NCI-H345 treated with DMSO at 0.1 percent for 48 hours (cell line): ENCODE results near the gene GRAP2.
"Not testable (repeated sequence)": the region's sequence is repeated elsewhere in the genome, so short reads cannot be mapped to it uniquely, and the experiment has no call there.

Source experiments
- DNase-seq: peaks from one replicate; lab custom pipeline; 2025; ENCODE audit not compliant: unreplicated experiment; lab: John Stamatoyannopoulos, UW

GRAP2 gene

DNA sequence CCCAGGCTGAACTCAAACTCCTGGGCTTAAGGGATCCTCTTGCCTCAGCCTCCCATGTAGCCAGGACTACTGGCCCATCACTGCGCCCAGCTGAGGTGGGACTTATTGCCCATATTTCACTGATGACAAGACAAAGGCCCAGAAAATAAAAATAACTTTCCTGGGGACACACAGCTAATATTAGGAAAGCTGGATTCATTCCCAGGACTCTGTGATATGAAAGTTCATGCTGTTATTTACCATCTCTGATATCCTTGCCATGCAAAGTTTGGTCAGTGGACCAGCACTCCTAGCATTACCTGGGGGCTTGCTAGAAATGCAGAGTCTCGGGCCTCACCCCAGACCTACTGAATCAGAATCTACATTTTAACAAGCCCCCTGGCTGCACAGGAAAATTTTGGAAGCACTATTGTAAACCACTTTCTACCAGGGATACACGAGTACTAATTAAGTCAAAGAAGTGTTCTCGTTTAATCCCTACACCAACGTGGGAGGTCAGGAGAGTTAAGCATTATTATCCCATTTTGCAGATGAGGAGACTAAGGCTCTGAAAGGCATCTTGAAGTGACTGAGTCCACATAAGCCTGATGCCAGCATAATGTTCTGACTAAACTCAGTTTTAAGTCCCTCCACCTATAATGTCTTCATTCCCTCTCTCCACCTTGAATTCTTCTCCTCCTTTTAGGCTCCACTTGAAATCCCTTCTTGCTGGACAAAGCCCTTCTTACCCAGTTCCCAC is 91.4 kb downstream of the GRAP2 start:
- DNase-seq, result no peak

DNA sequence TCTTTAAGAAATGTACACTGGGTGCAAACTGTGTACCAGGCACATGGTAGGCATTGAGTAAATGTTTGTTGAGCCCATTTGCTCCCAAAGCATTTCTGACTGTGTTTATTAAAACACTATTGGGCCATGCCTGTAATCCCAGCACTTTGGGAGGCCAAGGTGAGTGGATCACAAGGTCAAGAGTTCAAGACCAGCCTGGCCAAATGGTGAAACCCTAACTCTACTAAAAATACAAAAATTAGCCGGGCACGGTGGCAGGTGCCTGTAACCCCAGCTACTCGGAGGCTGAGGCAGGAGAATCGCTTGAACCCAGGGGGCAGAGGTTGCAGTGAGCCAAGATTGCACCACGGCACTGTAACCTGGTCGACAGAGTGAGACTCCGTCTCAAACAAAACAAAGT is 92.0 kb downstream of the GRAP2 start:
- DNase-seq, result not testable (repeated sequence)

DNA sequence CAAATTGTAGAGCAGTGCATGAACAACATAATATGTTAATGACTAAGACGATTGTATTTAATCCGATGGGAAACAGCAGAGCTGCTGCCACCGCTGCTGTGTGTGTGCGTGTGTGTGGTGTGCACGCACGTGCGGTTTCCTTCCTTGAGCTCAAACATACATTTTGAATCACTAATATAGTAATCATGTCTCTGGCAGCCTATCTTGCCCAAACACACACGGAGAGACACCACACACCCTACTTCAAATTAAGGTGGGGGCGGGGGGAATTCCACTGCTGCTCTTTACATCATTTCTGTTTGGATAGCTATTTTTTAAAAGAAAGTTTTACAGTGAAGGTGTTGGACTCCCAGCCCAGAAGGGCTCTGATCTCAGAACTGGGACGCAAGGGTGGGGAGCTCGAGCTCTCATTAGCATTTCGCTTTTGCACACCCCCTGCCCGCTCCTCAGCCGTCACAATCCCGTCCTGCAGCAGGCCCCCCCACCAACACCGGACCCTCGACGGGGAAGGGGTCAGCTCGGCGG is 93.2 kb downstream of the GRAP2 start:
- DNase-seq, result no peak

DNA sequence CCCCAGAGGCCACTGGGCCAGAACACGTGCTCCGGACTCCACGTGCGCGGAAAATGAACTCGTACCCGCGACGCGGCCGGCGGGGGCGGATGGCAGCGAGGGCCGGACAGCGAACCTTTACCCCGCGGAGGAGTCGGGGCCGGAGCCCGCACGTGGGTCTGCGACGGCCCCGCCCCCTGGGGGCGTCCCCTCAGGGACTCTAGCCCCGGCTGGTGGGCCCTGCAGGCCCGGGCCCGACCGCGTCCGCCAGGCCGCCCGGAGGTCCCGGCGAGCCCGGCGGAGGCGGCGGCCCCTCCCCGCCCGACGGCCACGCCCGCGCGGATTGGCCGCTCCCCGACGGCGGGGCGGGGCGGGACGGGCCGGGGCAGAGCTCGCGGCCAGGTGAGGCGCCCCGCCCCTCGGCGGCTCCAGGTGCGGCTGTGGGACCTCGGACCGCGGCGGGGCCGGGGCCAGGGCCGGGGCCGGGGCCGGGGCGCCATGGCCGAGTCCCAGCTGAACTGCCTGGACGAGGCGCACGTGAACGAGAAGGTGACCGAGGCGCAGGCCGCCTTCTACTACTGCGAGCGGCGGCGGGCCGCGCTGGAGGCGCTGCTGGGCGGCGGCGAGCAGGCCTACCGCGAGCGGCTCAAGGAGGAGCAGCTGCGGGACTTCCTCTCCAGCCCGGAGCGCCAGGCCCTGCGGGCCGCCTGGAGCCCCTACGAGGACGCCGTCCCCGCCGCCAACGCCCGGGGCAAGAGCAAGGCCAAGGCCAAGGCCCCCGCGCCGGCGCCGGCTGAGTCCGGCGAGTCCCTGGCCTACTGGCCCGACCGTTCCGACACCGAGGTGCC is 93.9 kb downstream of the GRAP2 start, which contains the start of gene FAM83F:
Gene FAM83F, plus strand, starts transcription at position 389 of the 827 bp plus-strand sequence. Its CDS starts 89 bp downstream, at position 478.
- no peak for DNase-seq

DNA sequence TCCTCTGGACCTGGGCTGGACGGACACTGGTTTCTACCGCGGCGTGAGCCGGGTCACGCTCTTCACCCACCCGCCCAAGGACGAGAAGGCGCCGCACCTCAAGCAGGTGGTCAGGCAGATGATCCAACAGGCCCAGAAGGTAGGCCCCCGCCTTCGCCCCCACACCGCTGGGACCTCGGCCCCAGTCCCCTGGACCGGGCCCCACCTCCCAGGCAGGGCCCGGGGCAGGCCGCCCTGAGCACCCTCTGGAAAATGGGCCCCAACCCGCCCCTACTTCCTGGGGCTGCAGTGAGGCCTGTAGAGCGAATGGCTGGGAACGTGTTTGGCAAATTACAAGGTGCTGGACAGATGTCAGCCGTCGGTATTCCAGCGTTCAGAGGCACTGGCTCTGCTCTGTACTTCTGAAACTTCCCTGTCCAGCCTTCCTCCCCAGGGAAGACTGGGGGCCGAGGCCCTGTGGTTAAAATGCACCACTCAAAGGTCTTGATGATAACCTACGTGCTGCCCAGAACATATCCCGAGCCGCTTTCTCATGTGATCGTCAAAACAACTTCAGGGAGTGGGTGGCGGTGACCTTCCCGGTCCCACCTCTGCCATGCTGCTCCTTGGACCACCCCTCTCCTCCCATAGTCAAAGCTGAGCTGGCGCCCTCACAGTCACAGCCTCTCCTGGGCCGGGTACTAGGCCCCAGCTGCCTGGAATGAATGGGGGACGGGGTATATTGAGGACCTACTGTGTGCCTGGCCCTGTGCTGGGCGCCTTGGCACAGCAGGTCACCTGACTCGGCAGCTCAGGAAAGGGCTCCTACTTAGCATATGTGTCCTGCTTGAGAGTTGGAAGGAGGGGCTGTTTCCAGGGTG is 94.7 kb downstream of the GRAP2 start:
- DNase-seq, result no peak

DNA sequence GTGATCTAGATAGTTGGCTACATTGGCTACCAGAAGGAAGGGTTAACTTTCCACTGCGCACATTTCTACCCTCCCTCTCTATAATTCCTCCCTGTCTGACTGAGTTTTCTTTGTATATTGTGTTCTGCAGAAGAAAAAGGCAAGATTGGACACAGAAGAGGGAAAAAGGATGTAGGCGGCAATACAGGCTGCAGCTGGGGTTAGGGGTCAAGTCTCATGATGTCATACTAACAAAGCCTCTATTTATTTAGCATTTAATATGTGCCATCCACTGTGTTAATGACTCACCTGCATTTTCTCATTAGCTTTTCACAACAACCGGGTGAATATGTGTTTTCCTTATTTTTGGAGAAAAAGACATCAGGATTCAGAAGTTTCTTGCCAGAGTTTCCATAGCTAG is 95.8 kb downstream of the GRAP2 start:
- no peak for DNase-seq

DNA sequence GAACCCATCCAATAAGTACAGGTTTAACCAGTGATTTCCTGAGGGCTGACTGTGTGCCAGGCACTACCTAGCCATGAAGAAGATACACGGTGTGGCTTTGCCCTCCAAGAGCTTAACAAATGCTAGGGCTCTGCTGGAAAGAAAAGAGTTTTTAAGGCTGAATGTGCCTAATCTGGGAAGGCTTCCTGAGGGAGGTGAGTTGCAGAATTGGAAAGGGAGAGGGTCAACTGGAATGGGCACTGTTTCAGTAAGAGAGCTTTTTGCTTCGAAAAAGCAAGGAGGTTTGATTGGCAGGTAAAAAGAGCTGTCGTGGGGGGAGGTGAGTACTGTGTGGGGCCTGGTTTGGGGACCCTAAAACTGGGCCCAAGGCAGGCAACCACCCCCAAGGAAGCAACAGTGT is 96.5 kb downstream of the GRAP2 start:
- no peak for DNase-seq

DNA sequence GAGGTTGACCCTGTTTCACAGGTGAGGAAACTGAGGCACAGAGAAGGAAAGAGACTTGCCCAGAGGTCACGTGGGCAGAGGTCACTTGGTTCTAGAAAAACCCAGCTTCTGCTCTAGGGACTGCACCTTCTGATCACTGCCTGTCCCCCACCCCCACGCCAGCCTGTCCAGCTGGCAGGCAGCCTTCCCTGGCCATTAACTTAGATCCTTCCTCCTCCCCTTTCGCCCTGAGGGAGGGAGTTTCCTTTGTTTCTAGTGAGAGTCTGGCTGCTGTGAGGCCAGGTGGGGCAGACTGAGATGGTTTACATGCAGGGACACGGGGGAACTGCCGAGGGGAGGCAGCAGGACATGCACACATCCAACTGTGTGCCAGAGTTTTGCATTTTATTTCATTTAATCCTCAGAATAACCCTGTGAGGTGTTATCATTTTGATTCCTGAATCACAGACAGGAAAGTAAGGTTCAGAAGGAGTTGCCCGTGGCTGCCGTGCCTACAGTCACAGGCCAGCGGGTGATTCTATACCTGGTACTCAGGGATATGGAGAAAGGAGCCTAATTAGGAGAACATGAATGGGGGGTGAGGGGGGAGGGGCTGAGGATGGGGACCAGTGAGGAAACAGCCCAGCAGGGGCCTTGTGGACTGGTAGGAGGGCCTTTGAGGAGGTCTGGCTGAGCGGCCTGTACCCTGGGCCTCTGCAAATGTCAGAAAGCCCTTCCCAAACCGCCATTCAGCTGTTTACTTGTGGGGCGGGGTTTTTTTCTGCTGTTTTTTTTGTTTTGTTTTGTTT is 97.2 kb downstream of the GRAP2 start:
- peak; percentile 29 for DNase-seq

DNA sequence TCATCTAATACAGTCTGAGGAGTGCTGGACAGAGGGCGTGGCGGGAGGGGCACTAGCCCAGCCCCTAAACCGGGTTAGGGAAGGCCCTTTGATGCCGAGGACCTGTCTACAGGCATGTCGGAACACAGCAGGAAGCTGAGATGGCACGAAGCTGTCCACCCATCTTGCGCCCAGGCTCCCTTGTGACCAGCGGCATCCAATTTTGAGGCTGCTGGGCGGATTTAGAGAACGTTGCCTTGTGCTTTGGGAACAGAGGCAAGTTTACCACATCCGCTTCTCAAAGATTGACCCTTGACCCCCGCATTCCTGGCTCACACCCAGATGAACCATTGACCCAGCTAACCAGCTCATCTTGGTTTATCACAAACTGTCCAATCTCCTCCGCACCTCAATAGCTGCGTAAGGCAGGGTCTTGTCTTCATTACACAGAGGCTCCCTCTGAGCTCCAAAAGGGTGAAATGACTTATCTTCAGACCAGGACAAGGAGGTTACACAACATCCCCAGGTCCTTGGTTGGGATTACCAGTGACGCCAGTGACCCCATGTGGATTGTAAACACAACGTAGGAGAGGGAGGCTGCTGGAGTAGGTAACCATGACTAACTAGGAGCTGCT is 98.4 kb downstream of the GRAP2 start:
- DNase-seq, result no peak

DNA sequence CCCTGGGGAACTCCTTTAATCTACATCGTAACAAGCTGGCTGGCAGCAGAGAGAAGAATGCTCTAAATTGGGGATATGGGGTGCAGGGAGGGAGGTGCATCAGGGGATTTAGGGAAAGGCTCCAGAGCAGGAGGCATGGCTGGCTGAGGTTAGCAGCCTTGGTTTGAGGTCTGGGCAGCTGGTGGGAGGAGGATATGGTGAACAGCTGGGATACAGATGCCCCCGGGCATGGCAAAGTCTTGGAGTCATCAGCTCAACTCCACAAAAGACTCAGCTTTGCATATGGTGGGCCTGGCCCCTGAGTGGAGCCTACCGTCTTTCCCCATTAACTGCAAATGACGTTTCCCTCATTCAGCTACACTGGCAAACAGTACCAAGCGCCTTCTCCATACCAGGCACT is 99.3 kb downstream of the GRAP2 start:
- DNase-seq, result no peak

DNA sequence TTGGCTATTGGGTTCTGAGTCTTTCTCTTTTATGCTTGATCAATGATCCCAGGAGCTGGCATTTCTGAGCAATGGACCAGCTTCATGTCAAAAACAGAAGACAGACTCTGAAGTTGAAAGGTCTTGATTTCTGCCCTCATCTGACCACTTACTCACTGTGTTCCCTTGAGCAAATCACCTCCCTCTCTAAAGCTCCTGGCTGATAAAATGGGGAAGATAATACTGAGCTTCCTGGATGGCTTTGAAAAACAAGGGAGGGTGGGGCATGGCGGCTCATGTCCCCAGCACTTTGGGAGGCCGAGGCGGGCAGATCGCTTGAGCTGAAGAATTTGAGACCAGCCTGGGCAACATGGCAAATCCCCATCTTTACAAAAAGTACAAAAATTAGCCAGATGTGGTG is 100.2 kb downstream of the GRAP2 start:
- no peak for DNase-seq

DNA sequence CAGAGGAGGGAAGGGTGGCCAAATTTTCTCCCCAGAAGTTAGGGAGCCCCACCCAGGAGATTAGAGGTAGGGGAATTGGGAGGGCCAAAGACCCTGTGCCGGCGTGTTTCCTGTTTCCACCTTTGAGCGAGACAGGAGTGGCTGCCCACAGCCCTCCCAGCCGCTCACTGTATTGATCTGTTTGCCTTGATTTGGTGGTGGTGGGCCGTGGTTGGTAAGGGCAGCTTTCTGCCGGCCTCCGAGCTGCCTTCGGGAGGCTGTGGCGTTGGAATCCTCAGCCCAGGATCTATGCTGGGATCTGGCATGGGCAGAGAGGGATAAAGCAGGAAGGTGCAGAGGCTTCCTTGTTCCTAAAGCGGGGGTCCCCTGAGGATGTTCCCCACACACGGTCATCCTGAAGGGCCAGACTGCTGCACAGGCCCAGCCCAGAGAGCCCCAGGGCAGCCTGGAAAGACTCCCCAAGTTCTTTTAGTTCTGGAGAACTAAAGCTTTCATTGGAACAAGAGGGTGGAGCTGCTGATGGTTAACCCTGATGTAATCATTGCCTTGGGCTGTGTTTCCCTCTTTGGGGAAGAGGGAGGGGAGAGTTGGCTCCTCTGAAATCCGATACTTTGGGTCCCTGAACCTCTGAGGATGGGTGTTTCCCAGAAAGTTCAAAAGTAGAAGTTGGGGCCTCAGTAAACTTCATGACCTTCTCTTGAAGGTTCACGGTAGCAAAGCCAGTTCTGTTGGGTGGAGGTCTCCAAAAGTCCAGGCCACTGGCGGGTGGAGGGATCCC is 101.1 kb downstream of the GRAP2 start:
- DNase-seq, result no peak

DNA sequence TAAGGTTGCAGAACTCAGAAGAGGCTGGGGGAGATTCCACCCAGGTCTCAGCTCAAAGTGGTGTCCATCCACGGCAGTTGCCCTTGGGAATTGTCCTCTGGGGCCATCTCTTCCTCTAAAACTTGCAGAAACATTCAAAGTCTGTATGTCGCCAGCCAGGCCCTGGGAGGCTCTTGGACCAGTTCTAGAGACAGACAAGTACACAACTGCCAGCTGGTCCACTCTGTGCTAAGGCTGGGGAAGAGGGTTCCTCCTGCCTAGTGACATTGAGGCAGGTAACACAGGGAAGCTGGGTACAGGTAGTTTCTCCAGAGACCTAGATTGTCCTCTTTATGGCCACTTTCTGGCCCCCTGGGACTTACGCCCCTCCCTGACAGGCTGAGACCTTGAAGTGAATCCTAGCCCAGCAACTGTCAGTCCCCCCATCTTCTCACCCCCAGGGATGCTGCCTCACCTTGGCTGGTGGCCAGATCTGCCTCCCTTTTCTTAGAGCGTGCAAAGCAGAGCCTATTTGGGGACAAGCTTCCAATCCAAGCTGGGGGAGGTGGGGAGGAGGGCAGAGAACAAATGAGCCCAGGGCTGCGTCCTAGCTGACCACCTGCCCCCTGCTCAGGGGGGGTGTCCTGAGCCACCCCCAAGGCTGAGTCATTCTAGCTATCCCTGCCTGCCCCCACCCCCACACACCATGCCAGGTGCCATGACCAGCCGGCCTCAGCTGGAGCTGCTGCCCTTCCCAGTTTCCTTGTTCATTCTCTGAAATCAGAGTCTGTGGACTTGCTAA is 102.2 kb downstream of the GRAP2 start:
- no peak for DNase-seq

DNA sequence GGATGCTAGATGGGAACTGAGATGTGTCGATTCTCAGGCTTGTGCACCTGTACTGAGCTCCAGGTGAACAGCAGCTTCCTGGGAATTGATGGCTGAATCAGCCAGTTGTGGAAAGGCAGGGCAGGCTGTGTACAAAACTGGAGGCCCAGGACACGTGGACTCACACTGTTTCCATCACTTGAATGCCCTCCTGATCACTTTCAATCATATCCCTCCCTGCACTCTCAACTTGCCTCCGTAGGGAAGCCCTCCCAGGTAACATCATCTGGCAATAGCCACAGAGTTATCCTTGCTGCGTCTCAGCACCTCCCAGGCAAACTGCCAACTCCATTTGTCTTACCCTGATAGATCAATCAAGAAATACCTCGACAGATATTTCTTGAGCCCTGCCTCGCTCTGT is 104.0 kb downstream of the GRAP2 start:
- no peak for DNase-seq

DNA sequence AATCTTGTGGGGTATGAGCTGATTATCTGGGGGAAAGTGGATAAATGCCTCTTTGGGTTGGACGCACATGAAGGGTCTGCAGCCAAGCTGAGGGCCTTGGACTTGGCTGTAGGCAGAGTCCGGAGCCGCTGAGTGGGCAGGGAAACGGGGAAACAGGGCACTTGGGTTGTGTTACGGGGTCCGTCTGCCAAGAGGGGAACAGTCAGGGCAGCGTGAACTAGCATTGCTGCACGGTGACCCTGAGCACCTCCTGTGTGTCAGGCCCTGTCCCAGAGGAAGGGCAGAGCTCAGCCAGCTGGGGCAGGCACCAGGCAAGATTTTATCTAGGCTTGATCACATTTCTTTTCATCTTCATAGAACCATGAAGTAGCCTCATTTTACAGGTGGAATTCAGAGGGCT is 105.8 kb downstream of the GRAP2 start:
- DNase-seq, result no peak

DNA sequence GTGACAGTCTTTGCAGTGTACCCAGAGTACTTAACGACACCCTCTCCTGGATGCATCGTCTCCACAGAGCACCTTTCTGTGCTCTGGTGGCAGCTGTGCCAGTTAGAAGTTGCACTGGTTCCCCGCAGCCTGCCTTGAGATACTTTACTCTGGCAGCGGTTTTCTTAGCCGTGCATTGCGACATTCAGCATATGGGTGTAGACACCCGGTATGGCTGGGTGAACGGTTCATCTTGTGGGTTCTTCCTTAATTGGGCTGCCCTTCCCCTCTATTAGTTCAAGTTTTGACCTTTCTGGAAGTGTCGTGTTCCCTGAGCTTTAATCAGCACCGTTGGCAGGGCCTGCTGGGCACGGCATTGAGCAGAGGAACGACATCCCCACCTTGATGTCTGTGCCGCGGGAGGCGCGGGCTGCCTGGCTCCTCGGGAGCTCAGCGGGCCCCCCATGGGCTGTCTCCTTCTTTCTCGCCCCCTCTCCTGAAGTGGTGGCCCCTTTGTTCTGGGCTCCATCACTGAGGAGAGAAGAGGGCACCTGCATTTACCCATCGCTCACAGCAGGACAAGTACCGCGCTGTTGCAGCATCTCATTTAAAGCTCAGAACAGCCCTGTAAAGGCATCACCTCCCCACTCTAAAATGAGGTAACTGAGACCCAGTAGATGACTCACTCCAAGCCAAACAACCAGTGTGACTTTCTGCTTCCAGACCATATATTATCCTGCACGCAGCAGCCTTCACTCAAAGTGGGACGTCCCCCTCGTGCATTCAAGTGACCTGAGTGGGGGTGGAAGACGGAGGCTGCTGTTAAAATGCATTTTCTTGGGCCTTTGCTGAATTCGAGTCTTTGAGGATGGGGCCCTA is 107.2 kb downstream of the GRAP2 start:
- DNase-seq, result no peak

DNA sequence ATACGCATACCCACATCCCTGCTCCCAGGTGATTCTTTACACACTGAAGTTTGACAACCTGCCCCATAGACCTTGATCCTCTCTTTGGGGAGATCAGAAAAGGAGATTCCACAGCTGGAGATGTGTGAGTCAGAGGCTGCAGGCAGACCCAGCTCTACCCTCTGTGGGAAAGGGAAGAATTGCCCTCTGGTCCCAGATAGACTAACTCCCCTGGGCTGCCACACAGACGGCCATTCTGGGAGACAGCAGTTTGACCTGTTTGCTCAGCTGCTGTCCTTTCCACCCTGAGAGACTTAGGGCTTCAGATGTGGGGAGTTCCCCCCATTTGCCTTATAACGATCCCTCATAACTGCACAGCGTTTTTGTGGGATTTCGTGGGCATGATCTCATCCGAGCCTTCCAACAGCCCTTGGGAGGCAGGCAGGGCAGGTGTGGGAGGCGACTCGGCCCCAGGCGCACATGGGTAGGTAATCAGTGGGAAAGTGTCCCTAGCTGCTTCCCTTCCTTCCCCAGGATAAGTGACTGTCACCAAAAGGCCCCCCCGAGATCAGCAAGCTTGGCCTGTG is 107.9 kb downstream of the GRAP2 start:
- no peak for DNase-seq
